GM10248 (cell line): ENCODE data around the gene CAPN13.

Experiments
- CTCF ChIA-PET: fragments of 300-600 bp; sonication (Branson Sonifier 250); formaldehyde crosslinking; extraction: SDS; loops from one replicate; lab custom pipeline; 2021; ENCODE audit warnings: antibody characterized with exemption; lab: Yijun Ruan, JAX
- POLR2A ChIA-PET: fragments of 350-650 bp; sonication (Branson Sonifier 250); formaldehyde crosslinking; extraction: SDS; loops from one replicate; lab custom pipeline; 2020; ENCODE audit warnings: antibody characterized with exemption; lab: Yijun Ruan, JAX
- DNase-seq: peaks from one replicate; pipeline ENCODE4 v3.0.0; 2012; ENCODE audit errors: extremely low spot score
- TF ChIP-seq, protein P1 (sequence below): IDR thresholded peaks from 2 replicates; pipeline ENCODE4 v1.5.1; 2012; ENCODE audit warnings: mild to moderate bottlenecking, low read depth; ENCODE audit errors: extremely low read depth, missing control alignments, control extremely low read depth

CAPN13 gene

DNA sequence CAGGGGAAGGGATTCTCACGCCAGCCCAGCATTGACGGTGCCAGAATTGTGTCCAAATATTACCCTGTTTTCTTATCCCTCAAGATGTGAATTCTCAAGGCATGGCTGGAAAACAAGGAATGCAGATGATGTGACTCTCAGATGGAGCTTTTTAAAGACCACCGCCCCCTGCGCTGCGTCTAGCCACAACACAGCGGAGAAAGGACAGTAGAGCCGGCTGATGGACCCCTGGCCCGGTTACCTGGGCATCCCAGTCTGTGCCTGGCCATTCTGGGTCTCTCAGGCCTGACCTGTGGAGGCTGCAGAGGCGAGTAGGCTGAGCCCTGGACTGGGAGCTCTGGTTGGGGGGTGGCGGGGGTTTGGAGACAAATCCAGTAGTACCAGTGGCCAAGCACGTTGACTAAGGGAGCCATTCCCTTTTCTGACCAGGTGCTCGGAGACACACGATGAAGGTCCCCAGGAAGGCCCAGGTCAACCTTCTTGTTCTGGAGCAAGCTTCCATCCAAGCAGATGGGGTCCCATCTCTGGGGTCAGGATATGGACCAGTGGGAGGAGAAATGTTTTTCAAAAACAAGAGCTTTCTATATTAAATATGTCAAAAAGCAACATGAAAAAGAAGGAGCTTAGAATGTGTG, 5.3 kb downstream of the CAPN13 start:
- ChIA-PET POLR2A (no interaction called here), CTCF (interaction anchor here (1.1 to 1.5 kb wide), 3 partner anchors 10 to 368 kb away, joined by 3 read pairs; no protein-coding TSS in a partner anchor)
- TF ChIP-seq, protein P1, sequence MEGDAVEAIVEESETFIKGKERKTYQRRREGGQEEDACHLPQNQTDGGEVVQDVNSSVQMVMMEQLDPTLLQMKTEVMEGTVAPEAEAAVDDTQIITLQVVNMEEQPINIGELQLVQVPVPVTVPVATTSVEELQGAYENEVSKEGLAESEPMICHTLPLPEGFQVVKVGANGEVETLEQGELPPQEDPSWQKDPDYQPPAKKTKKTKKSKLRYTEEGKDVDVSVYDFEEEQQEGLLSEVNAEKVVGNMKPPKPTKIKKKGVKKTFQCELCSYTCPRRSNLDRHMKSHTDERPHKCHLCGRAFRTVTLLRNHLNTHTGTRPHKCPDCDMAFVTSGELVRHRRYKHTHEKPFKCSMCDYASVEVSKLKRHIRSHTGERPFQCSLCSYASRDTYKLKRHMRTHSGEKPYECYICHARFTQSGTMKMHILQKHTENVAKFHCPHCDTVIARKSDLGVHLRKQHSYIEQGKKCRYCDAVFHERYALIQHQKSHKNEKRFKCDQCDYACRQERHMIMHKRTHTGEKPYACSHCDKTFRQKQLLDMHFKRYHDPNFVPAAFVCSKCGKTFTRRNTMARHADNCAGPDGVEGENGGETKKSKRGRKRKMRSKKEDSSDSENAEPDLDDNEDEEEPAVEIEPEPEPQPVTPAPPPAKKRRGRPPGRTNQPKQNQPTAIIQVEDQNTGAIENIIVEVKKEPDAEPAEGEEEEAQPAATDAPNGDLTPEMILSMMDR, result no peak
- no peak for DNase-seq

DNA sequence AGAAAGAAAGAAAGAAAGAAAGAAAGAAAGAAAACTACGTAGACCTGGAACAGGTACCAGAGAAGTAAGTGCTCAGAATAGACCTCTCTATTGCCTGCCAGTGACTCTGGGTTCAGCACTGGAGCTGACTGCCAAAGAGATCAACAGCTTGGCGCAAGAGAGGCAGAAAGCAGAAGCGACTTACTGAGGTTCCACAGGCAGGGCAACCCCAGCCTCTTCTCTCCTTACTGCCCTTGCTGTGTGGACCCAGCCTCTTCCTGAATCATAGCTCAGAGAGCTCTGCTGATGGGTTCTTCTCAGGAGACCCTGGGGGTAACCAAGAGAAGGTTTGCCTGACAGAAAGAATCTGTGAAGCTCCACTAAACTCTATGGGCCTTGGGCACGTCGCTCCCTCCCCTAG, 7.1 kb downstream of the CAPN13 start:
- TF ChIP-seq, protein P1, result no peak
- CTCF ChIA-PET, result interaction anchor here (1.5 kb wide), 1 partner anchor 34 kb away, joined by 3 read pairs; no protein-coding TSS in a partner anchor
- DNase-seq, result no peak
- POLR2A ChIA-PET, result no interaction called here

DNA sequence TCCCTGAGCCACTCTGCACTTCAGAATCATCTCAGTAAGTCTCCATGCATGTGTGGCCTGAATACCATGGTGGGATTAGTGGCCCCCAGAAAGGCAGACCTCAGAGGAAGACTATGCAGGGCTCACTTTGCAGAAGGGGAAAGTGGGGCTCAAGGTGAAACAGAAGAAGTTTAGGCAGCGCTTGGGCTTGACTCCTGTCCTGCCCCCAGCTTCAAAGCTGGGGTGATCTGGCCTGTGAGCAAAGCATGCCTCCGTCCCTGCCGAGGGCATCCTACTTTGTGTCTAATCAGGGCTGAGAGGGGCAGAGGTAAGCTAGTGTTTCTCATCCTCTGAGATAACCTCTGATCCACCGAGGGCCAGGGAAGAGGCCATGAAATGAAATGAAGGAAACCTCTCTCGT, 7.9 kb downstream of the CAPN13 start:
- POLR2A ChIA-PET, result no interaction called here
- no peak for DNase-seq
- TF ChIP-seq, protein P1, result no peak
- CTCF ChIA-PET, result interaction anchor here (1.5 kb wide), 1 partner anchor 34 kb away, joined by 3 read pairs; no protein-coding TSS in a partner anchor

DNA sequence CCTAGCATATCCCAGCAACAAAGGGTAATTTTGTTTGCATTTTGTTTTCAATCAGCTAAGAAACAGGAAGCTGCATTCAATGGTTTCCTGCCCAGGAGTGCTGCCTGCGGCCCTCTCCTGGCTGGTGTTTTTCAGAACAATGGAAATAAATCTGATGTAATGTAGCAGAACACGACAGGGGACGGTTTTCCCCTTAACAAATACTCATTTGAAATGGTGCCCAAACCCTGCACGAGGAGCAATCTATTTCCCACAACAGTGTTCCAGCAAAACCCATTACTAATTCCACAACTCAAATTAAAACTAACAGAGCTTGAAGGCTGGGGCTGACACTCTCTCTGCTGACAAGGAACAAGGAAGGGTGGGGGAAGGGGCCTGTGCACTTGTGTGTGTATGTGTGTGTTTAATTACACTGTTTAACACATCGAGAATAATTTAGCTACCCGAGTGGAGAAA, 8.7 kb downstream of the CAPN13 start:
- POLR2A ChIA-PET, result no interaction called here
- no peak for DNase-seq
- CTCF ChIA-PET, result interaction anchor here (1.0 to 2.0 kb wide), 2 partner anchors 9 kb away, joined by 3 to 6 read pairs; partner anchors contain the start of gene CAPN13
- TF ChIP-seq, protein P1, result no peak

DNA sequence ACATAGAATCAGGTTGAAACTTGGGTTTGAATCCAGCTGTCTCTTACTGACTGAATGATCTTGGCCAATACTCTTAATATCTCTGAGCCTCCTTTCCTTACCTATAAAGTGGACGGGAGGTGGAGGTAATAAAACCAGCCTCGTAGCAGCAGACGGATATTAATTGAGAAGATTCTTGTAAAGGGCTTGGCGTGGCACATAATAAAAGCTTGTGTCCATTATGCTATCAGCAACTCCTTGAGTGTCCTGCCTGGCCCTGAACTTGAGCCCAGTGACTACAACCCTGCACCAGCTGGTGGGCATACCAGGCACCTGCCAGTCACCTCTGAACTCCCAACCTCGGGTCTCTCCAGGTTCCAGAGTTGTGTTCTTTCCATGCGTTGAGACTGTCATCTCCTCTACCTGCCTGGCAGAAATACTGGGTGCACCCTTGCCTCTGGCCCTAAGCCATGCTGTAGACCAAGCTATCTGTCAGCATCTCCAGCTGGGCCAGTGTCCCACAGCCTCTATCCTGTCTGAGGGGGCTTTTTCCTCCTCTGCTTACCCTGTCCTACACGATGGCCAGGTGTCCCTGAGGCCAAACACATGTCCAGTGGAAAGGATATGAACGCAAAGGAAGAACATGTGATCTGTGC, 9.7 kb downstream of the CAPN13 start:
- ChIA-PET CTCF (interaction anchor here (1.0 to 2.0 kb wide), 3 partner anchors 8 to 86 kb away, joined by 3 to 6 read pairs (median 3); partner anchors contain the start of gene CAPN13), POLR2A (no interaction called here)
- TF ChIP-seq, protein P1, result no peak
- DNase-seq, result no peak

DNA sequence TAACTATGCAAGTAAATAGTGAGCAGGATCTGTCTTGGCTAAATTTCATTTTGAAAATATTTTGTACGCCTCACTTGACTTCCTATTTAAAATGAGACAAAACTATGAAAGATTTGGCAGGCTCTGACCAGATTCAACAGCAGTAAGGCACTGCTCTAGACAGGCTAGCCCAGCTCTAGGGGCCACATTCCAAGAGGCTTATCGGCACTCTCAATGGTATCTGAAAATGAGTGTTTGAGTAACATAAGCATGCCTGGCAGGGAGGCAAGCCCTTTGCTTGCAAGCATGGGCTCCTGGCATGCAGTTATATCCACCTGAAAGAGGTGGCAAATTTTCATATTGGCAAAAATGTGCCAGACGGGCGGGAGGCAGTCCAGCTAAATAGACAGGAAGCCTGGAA, 10.5 kb downstream of the CAPN13 start:
- DNase-seq, result no peak
- CTCF ChIA-PET, result interaction anchor here (2.0 kb wide), 1 partner anchor 11 kb away, joined by 6 read pairs; the partner anchor contains the start of gene CAPN13
- POLR2A ChIA-PET, result no interaction called here
- TF ChIP-seq, protein P1, result no peak
